ENCODE results near the gene INVS.

GRCh38 chr9:100087218-100087617, 11.8 kb upstream of the INVS start:
- TF ChIP-seq POLR2A (IDR thresholded peaks at IDR 0.05; ENCODE audit: low read depth, low read length) (no peak), TAF1 (IDR thresholded peaks at IDR 0.05; ENCODE audit: low read depth, low read length) (no peak), POLR2AphosphoS5 (IDR thresholded peaks at IDR 0.05; ENCODE audit: low read depth, low read length) (no peak), SPI1 (IDR thresholded peaks at IDR 0.05; ENCODE audit: low read depth, low read length) (no peak), POU2F2 (IDR thresholded peaks at IDR 0.05; ENCODE audit: low read depth, low read length) (no peak), PAX5 (IDR thresholded peaks at IDR 0.05; ENCODE audit: insufficient read depth, low read length, severe bottlenecking) (no peak)

Measured in GM12891 (cell line).